Transverse colon (tissue), 4 donors: ENCODE data around the gene FOLR1.

ENCODE experiments used
- CTCF ChIP-seq, 5 experiments: fragments of 200-600 bp in 3 of 5; fragments of 450-650 bp in 2 of 5; sonication (generic) in 3 of 5; IDR thresholded peaks; 1 replicate in 2 of 5; 2 replicates in 3 of 5; pipeline ENCODE4 v1.5.1; 2016 to 2017; ENCODE audit warnings: antibody characterized with exemption in 5 of 5, inconsistent platforms in 3 of 5, mild to moderate bottlenecking in 2 of 5, moderate library complexity in 1 of 5
- EP300 ChIP-seq: sonication (generic); formaldehyde crosslinking; IDR thresholded peaks from one replicate; pipeline ENCODE4 v1.6.1; 2017; ENCODE audit warnings: antibody characterized with exemption, low read depth
- POLR2A ChIP-seq: fragments of 450-650 bp; IDR thresholded peaks from one replicate; pipeline ENCODE4 v1.6.1; 2016; ENCODE audit warnings: antibody characterized with exemption, mild to moderate bottlenecking, moderate library complexity
- POLR2AphosphoS5 ChIP-seq, 3 donors: sonication (generic); formaldehyde crosslinking; IDR thresholded peaks; one replicate each; pipeline ENCODE4 v1.6.1; 2016; ENCODE audit warnings: antibody characterized with exemption in 3 of 3

GRCh38 chr11:72160319-72160718 is 31.6 kb upstream of the FOLR1 start:
- no peak for TF ChIP-seq EP300
- TF ChIP-seq CTCF (IDR thresholded peaks at IDR 0.05): no peak
- TF ChIP-seq POLR2A: no peak
- no peak for TF ChIP-seq POLR2AphosphoS5 (IDR thresholded peaks at IDR 0.05)
